Thoracic aorta (tissue), 2 donors: ENCODE results near the gene SELENOI. TPM values are rescaled to one million over a fixed set of nuclear protein-coding genes. Genes with fewer than 3 reads are reported as not detected.
A peak's percentile ranks its signal among the peaks of the same experiment; 100 is the strongest.

Experiments
- ATAC-seq: fragments of 150-250 bp; one replicate; pipeline ENCODE4 v1.8.0; 2017; ENCODE audit warnings: low read depth; ENCODE audit not compliant: insufficient number of reproducible peaks, low FRiP score
- DNase-seq: peaks from one replicate; pipeline ENCODE4 v3.0.0-alpha.2; 2020; ENCODE audit warnings: low spot score
- H3K27ac ChIP-seq, 2 donors: fragments of 200-600 bp; sonication (generic); 1 replicate in 1 of 2; 2 replicates in 1 of 2; pipeline ENCODE4 v1.5.1; 2016; ENCODE audit warnings: mild to moderate bottlenecking in 2 of 2, moderate library complexity in 2 of 2
- H3K27me3 ChIP-seq: fragments of 200-600 bp; sonication (generic); replicated peaks from 2 replicates; pipeline ENCODE4 v1.6.0; 2016; ENCODE audit warnings: mild to moderate bottlenecking; ENCODE audit not compliant: insufficient read depth
- H3K36me3 ChIP-seq: fragments of 200-600 bp; sonication (generic); one replicate; pipeline ENCODE4 v1.5.1; 2016
- H3K4me1 ChIP-seq, 2 donors: fragments of 200-600 bp; sonication (generic); 1 replicate in 1 of 2; 2 replicates in 1 of 2; pipeline versions ENCODE4 v1.5.1 to v1.6.0; 2016; ENCODE audit warnings: low read depth in 2 of 2, mild to moderate bottlenecking in 1 of 2; ENCODE audit not compliant: control insufficient read depth in 1 of 2
- H3K4me3 ChIP-seq: fragments of 200-600 bp; sonication (generic); 2 replicates; pipeline ENCODE4 v1.5.1; 2016; ENCODE audit warnings: mild to moderate bottlenecking
- H3K9me3 ChIP-seq: fragments of 200-600 bp; sonication (generic); 2 replicates; pipeline ENCODE4 v1.5.1; 2016
- CTCF ChIP-seq: fragments of 200-600 bp; sonication (generic); IDR thresholded peaks from one replicate; pipeline ENCODE4 v1.5.1; 2019; ENCODE audit warnings: antibody characterized with exemption
- total RNA-seq, 2 donors: library from RNA; depleted of rRNA; stranded (reverse); fragments of >200 nt; gene quantifications; one replicate each; pipeline versions ENCODE4 v1.1.0 to v1.2.3, GENCODE V29; 2016

SELENOI gene
- total RNA-seq, 2 donors from 2014 or later = 7.0 to 11.8 TPM

GRCh38 chr2:26344581-26345282 lies 1.2 kb upstream of the SELENOI start:
- DNase-seq (no peak), ATAC-seq (no peak)
- Histone ChIP-seq H3K27ac (peak overlapping the region in 1 of 2 donors; percentile 75), H3K9me3 (no peaks in the 10 kb centered on the region), H3K4me1 (peaks cover 15 to 20% of the 10 kb centered on the region in 2 donors), H3K36me3 (no peaks in the 10 kb centered on the region), H3K4me3 (peak overlapping the region; percentile 80), H3K27me3 (no peaks in the 10 kb centered on the region)
- no peak for TF ChIP-seq CTCF

- TF ChIP-seq CTCF = no peak
- Histone ChIP-seq H3K4me1 (peaks cover 15 to 20% of the 10 kb centered on the region in 2 donors), H3K9me3 (no peaks in the 10 kb centered on the region), H3K27me3 (no peaks in the 10 kb centered on the region), H3K36me3 (no peaks in the 10 kb centered on the region), H3K27ac (peak overlapping the region; percentile 75 to 88), H3K4me3 (peak overlapping the region; percentile 80)
- ATAC-seq = no peak
- no peak for DNase-seq
Observed at GRCh38 chr2:26345283-26345544, 729 bp upstream of the SELENOI start.

GRCh38 chr2:26346454-26347053 lies 611 bp downstream of the SELENOI start, which contains the start of gene ADGRF3:
TSS of gene ADGRF3 (minus strand) at chr2:26346789. CDS start at chr2:26346234, 555 bp downstream.
- no peak for TF ChIP-seq CTCF
- peak within 1 kb of the TSS; percentile 80 to 88 for H3K27ac ChIP-seq
- no peak for ATAC-seq
- H3K4me1 ChIP-seq = peaks cover 15 to 20% of the 10 kb centered on the region in 2 donors
- H3K9me3 ChIP-seq = no peaks in the 10 kb centered on the region
- H3K27me3 ChIP-seq = no peaks in the 10 kb centered on the region
- DNase-seq = no peak
- H3K36me3 ChIP-seq = no peaks in the 10 kb centered on the region
- H3K4me3 ChIP-seq = peak within 1 kb of the TSS; percentile 80

GRCh38 chr2:26347286-26347865 lies 1.4 kb downstream of the SELENOI start:
- Histone ChIP-seq H3K9me3 (no peaks in the 10 kb centered on the region), H3K27ac (peak overlapping the region in 1 of 2 donors; percentile 80), H3K36me3 (no peaks in the 10 kb centered on the region), H3K4me3 (peak overlapping the region; percentile 80), H3K4me1 (peaks cover 15 to 20% of the 10 kb centered on the region in 2 donors), H3K27me3 (no peaks in the 10 kb centered on the region)
- DNase-seq (no peak), ATAC-seq (no peak)
- TF ChIP-seq CTCF = no peak

- H3K9me3 ChIP-seq = no peaks in the 10 kb centered on the region
- TF ChIP-seq CTCF = no peak
- DNase-seq (no peak), ATAC-seq (no peak)
- no peak overlapping the region for H3K27ac ChIP-seq
- no peaks in the 10 kb centered on the region for H3K27me3 ChIP-seq
- H3K36me3 ChIP-seq = no peaks in the 10 kb centered on the region
- peaks cover 11 to 14% of the 10 kb centered on the region in 2 donors for H3K4me1 ChIP-seq
- H3K4me3 ChIP-seq = no peak overlapping the region
Observed at GRCh38 chr2:26349690-26350089, 3.7 kb downstream of the SELENOI start.
